ENCODE measurements around the gene DNAJC13. TPM values are rescaled to one million over a fixed set of nuclear protein-coding genes. Genes with fewer than 3 reads are reported as not detected.

The DNAJC13 gene
- total and polyA plus RNA-seq, 2 of the 8 experiments (the other 6 are each of a cell fraction or from before 2014, with no cell fraction given): 7.9 to 28.8 TPM

DNA sequence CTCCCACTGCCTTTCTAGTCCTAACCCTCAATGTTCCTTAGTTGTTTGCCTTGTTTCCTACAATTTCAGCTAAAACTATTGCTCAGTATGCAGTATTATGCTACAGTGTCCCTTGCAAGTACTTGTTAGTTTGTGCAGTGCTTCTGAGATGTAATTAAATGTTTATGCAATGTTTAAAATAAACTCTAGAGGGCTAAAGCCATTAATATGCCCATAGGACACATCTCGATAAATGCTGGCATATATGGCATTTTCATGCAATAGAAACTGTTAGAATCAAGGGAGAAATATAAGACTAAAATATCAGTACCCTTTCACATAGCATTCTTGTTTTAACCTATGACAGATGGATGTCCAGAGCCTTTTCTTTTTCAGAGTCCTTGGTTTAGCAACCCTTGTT, 120.0 kb downstream of the DNAJC13 start (continued):
- no peak for TF ChIP-seq TEAD4 (IDR thresholded peaks at IDR 0.05; ENCODE audit: low read depth, low read length)
- TF ChIP-seq ASH2L (IDR thresholded peaks at IDR 0.05; ENCODE audit: low read length): no peak
- no peak for TF ChIP-seq RAD21 (IDR thresholded peaks at IDR 0.05 in 1 of 2, conservative IDR thresholded peaks at IDR 0.05 in 1 of 2; ENCODE audit: low read depth in 2 of 2, low read length in 2 of 2)
- no peak for TF ChIP-seq YY1 (IDR thresholded peaks at IDR 0.05; ENCODE audit: low read depth, low read length)
